ENCODE data around the gene NEDD1.

DNA sequence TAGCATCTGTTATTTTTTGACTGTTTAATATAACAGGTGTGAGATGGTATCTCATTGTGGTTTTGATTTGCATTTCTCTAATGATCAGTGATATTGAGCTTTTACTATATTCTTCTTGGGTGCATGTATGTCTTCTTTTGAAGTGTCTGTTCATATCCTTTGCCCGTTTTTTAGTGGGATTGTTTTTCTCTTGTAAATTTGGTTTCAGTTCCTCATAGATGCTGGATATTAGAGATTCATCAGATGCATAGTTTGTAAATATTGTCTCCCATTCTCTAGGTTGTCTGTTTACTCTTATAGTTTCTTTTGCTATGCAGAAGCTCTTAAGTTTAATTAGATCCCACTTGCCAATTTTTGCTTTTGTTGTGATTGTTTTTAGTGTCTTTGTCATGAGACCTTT is 48.9 kb upstream of the NEDD1 start:
- TF ChIP-seq, protein P1, sequence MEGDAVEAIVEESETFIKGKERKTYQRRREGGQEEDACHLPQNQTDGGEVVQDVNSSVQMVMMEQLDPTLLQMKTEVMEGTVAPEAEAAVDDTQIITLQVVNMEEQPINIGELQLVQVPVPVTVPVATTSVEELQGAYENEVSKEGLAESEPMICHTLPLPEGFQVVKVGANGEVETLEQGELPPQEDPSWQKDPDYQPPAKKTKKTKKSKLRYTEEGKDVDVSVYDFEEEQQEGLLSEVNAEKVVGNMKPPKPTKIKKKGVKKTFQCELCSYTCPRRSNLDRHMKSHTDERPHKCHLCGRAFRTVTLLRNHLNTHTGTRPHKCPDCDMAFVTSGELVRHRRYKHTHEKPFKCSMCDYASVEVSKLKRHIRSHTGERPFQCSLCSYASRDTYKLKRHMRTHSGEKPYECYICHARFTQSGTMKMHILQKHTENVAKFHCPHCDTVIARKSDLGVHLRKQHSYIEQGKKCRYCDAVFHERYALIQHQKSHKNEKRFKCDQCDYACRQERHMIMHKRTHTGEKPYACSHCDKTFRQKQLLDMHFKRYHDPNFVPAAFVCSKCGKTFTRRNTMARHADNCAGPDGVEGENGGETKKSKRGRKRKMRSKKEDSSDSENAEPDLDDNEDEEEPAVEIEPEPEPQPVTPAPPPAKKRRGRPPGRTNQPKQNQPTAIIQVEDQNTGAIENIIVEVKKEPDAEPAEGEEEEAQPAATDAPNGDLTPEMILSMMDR (IDR thresholded peaks at IDR 0.05 in 2 of 3, conservative IDR thresholded peaks at IDR 0.05 in 1 of 3; ENCODE audit: borderline replicate concordance in 1 of 3, insufficient read depth in 1 of 3, low read depth in 2 of 3, low read length in 2 of 3) = no peak
- TF ChIP-seq, protein P2, sequence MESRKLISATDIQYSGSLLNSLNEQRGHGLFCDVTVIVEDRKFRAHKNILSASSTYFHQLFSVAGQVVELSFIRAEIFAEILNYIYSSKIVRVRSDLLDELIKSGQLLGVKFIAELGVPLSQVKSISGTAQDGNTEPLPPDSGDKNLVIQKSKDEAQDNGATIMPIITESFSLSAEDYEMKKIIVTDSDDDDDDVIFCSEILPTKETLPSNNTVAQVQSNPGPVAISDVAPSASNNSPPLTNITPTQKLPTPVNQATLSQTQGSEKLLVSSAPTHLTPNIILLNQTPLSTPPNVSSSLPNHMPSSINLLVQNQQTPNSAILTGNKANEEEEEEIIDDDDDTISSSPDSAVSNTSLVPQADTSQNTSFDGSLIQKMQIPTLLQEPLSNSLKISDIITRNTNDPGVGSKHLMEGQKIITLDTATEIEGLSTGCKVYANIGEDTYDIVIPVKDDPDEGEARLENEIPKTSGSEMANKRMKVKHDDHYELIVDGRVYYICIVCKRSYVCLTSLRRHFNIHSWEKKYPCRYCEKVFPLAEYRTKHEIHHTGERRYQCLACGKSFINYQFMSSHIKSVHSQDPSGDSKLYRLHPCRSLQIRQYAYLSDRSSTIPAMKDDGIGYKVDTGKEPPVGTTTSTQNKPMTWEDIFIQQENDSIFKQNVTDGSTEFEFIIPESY (IDR thresholded peaks at IDR 0.05; ENCODE audit: extremely low read depth, insufficient replicate concordance, low read length) = no peak
- TF ChIP-seq SP1 (IDR thresholded peaks at IDR 0.05; ENCODE audit: low read depth) = no peak

All from HCT116 (cell line).